KMS-11 (cell line): ENCODE data around the gene PRR13.
A peak's percentile ranks its signal among the peaks of the same experiment; 100 is the strongest.

Source experiments
- H2AFZ ChIP-seq: fragments of 200-600 bp; sonication (generic); 2 replicates; pipeline ENCODE4 v1.6.1; 2016; ENCODE audit warnings: antibody characterized with exemption, mixed run types, low read depth
- H3K27ac ChIP-seq: fragments of 200-600 bp; sonication (generic); 2 replicates; pipeline ENCODE4 v1.6.1; 2016; ENCODE audit warnings: mild to moderate bottlenecking, mixed run types
- H3K27me3 ChIP-seq: fragments of 200-600 bp; sonication (generic); 2 replicates; pipeline ENCODE4 v1.6.1; 2017; ENCODE audit warnings: mild to moderate bottlenecking, low read depth, mixed run types, moderate library complexity; ENCODE audit not compliant: insufficient read depth
- H3K36me3 ChIP-seq: fragments of 200-600 bp; sonication (generic); 2 replicates; pipeline ENCODE4 v1.6.1; 2017; ENCODE audit warnings: mild to moderate bottlenecking, mixed run types; ENCODE audit not compliant: insufficient read depth
- H3K4me1 ChIP-seq: fragments of 200-600 bp; sonication (generic); 2 replicates; pipeline ENCODE4 v1.6.1; 2016; ENCODE audit warnings: mild to moderate bottlenecking, low read depth, mixed run types; ENCODE audit not compliant: poor library complexity, severe bottlenecking
- H3K4me2 ChIP-seq: fragments of 200-600 bp; sonication (generic); 2 replicates; pipeline ENCODE4 v1.7.0; 2016; ENCODE audit warnings: mild to moderate bottlenecking, mixed run types
- H3K4me3 ChIP-seq: fragments of 200-600 bp; sonication (generic); IDR thresholded peaks from 2 replicates; pipeline ENCODE4 v1.6.1; 2017; ENCODE audit warnings: low read depth, low read length, mixed read lengths; ENCODE audit not compliant: insufficient read depth
- H3K79me2 ChIP-seq: fragments of 200-600 bp; sonication (generic); 2 replicates; pipeline ENCODE4 v1.6.1; 2016; ENCODE audit warnings: low read depth, mixed run types; ENCODE audit not compliant: insufficient read depth
- H3K9ac ChIP-seq: fragments of 200-600 bp; sonication (generic); 2 replicates; pipeline ENCODE4 v1.6.1; 2016; ENCODE audit warnings: mild to moderate bottlenecking, mixed run types
- H4K20me1 ChIP-seq: fragments of 200-600 bp; sonication (generic); 2 replicates; pipeline ENCODE4 v1.6.1; 2016; ENCODE audit warnings: mild to moderate bottlenecking, mixed run types; ENCODE audit not compliant: insufficient read depth
- TF ChIP-seq, protein P1 (sequence below): fragments of 200-600 bp; sonication (generic); conservative IDR thresholded peaks from 2 replicates; pipeline ENCODE4 v1.6.1; 2017; ENCODE audit warnings: low read depth, mild to moderate bottlenecking, antibody characterized with exemption, low read length, moderate library complexity, mixed read lengths

The PRR13 gene

DNA sequence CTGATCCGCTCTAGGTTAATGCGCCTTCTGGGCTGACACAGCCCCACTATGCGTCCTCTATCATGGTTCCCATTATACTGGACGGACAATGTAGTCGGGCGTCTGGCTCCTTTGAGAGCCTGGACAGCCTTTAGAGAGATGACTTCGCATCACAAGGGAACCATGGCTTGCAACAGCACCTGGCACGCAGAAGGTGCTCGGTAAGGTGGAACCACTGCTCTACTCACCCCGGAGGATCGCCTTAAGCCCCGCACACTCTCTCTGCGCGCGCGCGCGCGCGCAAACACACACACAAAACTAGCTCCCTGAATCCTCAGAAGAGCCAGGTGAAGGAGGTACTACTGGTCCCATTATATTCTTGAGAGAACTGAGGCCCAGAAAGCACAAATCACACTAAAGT is 50.7 kb downstream of the PRR13 start:
- H2AFZ ChIP-seq, result no peak overlapping the region
- no peaks in the 10 kb centered on the region for H3K27me3 ChIP-seq
- H3K4me3 ChIP-seq, result peak overlapping the region; percentile 50
- TF ChIP-seq, protein P1, sequence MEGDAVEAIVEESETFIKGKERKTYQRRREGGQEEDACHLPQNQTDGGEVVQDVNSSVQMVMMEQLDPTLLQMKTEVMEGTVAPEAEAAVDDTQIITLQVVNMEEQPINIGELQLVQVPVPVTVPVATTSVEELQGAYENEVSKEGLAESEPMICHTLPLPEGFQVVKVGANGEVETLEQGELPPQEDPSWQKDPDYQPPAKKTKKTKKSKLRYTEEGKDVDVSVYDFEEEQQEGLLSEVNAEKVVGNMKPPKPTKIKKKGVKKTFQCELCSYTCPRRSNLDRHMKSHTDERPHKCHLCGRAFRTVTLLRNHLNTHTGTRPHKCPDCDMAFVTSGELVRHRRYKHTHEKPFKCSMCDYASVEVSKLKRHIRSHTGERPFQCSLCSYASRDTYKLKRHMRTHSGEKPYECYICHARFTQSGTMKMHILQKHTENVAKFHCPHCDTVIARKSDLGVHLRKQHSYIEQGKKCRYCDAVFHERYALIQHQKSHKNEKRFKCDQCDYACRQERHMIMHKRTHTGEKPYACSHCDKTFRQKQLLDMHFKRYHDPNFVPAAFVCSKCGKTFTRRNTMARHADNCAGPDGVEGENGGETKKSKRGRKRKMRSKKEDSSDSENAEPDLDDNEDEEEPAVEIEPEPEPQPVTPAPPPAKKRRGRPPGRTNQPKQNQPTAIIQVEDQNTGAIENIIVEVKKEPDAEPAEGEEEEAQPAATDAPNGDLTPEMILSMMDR, result no peak
- H4K20me1 ChIP-seq, result no peaks in the 10 kb centered on the region
- H3K36me3 ChIP-seq, result no peaks in the 10 kb centered on the region
- no peak overlapping the region for H3K9ac ChIP-seq
- H3K79me2 ChIP-seq, result no peaks in the 10 kb centered on the region
- peaks cover 36% of the 10 kb centered on the region for H3K4me1 ChIP-seq
- peak overlapping the region; percentile 98 for H3K4me2 ChIP-seq
- no peak overlapping the region for H3K27ac ChIP-seq

DNA sequence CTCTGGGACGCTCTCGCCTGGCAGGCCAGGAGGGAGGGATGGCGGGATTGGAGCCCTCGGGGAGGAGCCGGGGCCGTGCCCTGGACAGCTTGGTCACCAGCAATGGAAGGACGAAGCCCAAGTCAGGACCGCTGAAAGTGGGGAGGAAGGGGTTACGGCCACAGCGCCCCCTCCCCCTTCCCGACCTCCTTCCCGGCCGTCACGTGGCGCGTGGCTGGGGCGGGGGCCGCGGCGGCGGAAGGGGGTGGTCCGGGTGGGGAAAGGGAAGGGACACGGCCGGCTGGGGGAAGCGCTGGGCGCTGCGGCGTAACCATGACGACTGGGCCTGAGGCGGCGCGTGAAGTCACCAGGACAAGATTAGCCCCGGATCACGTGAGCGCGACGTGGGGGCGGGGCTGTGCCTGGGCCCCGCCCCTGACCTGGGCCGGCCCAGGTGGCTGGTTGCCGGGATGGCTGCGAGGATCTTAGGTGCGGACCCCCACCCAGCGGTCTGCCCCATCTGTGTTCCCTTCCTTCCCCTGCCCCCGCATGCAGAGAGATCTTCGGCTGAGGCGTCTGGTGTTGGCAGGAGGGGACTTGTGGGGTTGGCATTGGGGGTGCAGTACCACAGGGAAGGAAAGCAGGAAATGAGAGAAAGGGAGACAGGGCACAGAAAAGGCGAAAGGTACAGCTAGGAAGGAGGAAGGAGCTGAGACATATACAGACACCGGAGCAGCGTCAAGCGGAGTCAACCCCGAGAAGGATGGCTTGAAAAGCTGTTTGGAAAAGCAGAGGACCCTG is 51.5 kb downstream of the PRR13 start:
- Histone ChIP-seq H3K36me3 (no peaks in the 10 kb centered on the region), H3K79me2 (no peaks in the 10 kb centered on the region), H2AFZ (peak overlapping the region; percentile 90), H3K4me2 (peak overlapping the region; percentile 98), H3K9ac (peak overlapping the region; percentile 54), H3K4me3 (peak overlapping the region; percentile 64), H3K27me3 (no peaks in the 10 kb centered on the region), H4K20me1 (no peaks in the 10 kb centered on the region), H3K27ac (peak overlapping the region; percentile 50), H3K4me1 (peaks cover 40% of the 10 kb centered on the region)
- TF ChIP-seq, protein P1, result no peak; the same call in 1 of the 2 replicates

DNA sequence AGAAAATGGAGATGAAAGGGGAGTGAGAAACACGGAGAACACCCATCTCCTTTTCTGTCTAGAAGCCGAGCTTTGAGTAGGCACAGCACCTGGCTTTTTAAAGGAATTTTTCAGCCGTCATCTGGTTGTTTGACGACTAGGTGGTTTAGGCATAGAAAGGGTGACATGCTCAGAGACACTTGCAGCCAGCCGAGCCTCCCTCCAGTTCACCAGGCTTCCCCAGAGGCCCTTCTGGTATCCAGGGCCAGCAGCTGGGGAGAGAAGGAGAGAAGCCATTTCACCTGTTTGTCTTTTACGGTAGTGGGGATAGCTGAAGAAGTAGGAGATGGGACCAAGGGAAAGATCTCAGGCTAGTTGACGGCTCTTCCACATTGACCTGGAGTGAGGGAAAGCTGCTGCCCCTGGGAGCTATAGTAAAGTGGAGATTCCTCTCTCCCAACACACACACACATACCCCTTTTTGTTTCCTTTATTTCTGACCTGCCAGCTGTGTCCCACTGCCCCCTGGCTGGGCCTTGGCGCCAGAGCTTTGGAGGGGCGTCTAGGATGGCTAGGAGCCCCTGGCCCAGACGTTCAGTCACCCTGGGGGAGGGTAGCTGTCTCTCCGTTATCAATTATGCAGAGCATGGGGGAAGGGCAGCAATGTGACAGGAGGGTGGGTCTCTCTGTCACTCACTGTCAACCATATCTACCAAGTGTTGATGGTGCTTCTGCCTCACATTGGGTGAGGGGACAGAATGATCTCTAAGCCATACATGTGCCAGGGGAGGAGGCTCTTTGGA is 52.3 kb downstream of the PRR13 start:
- H3K36me3 ChIP-seq, result no peaks in the 10 kb centered on the region
- no peaks in the 10 kb centered on the region for H3K27me3 ChIP-seq
- H3K27ac ChIP-seq, result peak overlapping the region; percentile 50
- TF ChIP-seq, protein P1, result no peak
- H3K4me3 ChIP-seq, result peak overlapping the region; percentile 64
- H3K4me1 ChIP-seq, result peaks cover 40% of the 10 kb centered on the region
- H3K9ac ChIP-seq, result peak overlapping the region; percentile 54; the same call in 1 of the 2 replicates
- H2AFZ ChIP-seq, result peak overlapping the region; percentile 90
- H3K4me2 ChIP-seq, result peak overlapping the region; percentile 98
- no peaks in the 10 kb centered on the region for H3K79me2 ChIP-seq
- no peaks in the 10 kb centered on the region for H4K20me1 ChIP-seq
